Endothelial cell of umbilical vein (primary cell): ENCODE results near the gene PLEKHG1. TPM values are rescaled to one million over a fixed set of nuclear protein-coding genes. Genes with fewer than 3 reads are reported as not detected.

Experiments
- BruUV-seq: library from RNA; stranded (reverse); fragments of 400-500 nt; replicated peaks from 2 replicates; lab custom pipeline; 2021; lab: Mats Ljungman, UMichigan
- CTCF ChIA-PET: fragments of 300-600, 350-600 bp; sonication (Branson Sonifier 250); formaldehyde crosslinking; loops from one replicate; lab custom pipeline; 2021; ENCODE audit warnings: antibody characterized with exemption, inconsistent platforms; lab: Charles Lee
- POLR2A ChIA-PET: fragments of 300-600, 350-600 bp; sonication (Branson Sonifier 250); formaldehyde crosslinking; loops from one replicate; lab custom pipeline; 2021; ENCODE audit warnings: antibody characterized with exemption, inconsistent platforms; lab: Charles Lee
- DNase-seq: peaks from one replicate; pipeline ENCODE4 v3.0.0-alpha.2; 2011; ENCODE audit warnings: low read depth, low spot score
- FAIRE-seq: peaks from 2 replicates; lab custom pipeline; 2011; peaks lifted over from hg19 to GRCh38; lab: Jason Lieb, UNC
- H2AFZ ChIP-seq: 2 replicates; pipeline ENCODE4 v1.6.0; 2012; ENCODE audit warnings: low read depth, low read length, control low read depth, inconsistent platforms
- H3K27ac ChIP-seq: 2 replicates; pipeline ENCODE4 v1.5.1; 2011; ENCODE audit warnings: low read depth, mild to moderate bottlenecking, control low read depth, low read length, moderate library complexity; ENCODE audit not compliant: insufficient read depth
- H3K27me3 ChIP-seq, 2 experiments: 2 replicates each; pipeline versions ENCODE4 v1.6.0 to v1.6.1; 2011; ENCODE audit warnings: low read length in 2 of 2, mixed read lengths in 1 of 2; ENCODE audit not compliant: control insufficient read depth in 2 of 2, insufficient read depth in 2 of 2
- H3K36me3 ChIP-seq, 2 experiments: 2 replicates in 1 of 2; 3 replicates in 1 of 2; pipeline ENCODE4 v1.5.1; 2011; ENCODE audit warnings: low read length in 2 of 2, mild to moderate bottlenecking in 1 of 2, moderate library complexity in 1 of 2; ENCODE audit not compliant: control insufficient read depth in 2 of 2, insufficient read depth in 2 of 2; ENCODE audit errors: extremely low read depth in 1 of 2
- H3K4me1 ChIP-seq: 3 replicates; pipeline ENCODE4 v1.5.1; 2011; ENCODE audit warnings: mild to moderate bottlenecking, low read length; ENCODE audit not compliant: control insufficient read depth, insufficient read depth; ENCODE audit errors: extremely low read depth
- H3K4me2 ChIP-seq: 2 replicates; pipeline ENCODE4 v1.6.1; 2011; ENCODE audit warnings: low read length, control low read depth, mixed read lengths; ENCODE audit not compliant: insufficient read depth
- H3K4me3 ChIP-seq, 3 experiments: fragments of 200-600 bp in 1 of 3; sonication (generic), shearing (Covaris generic) in 1 of 3; replicated peaks in 1 of 3; 2 replicates each; pipeline ENCODE4 v1.5.1; 2011 to 2016; ENCODE audit warnings: control low read depth in 3 of 3, low read length in 3 of 3, mild to moderate bottlenecking in 2 of 3, inconsistent platforms in 1 of 3, low read depth in 1 of 3, moderate library complexity in 1 of 3; ENCODE audit not compliant: insufficient read depth in 1 of 3
- H3K79me2 ChIP-seq: 2 replicates; pipeline ENCODE4 v1.6.0; 2012; ENCODE audit warnings: low read length, inconsistent platforms; ENCODE audit not compliant: control insufficient read depth, insufficient read depth
- H3K9ac ChIP-seq: replicated peaks from 2 replicates; pipeline ENCODE3; 2011; ENCODE audit warnings: low read length, control low read depth; ENCODE audit not compliant: insufficient read depth; ENCODE audit errors: extremely low read depth
- H3K9me1 ChIP-seq: replicated peaks from 3 replicates; pipeline ENCODE4 v1.6.0; 2011; ENCODE audit warnings: mild to moderate bottlenecking, low read length; ENCODE audit not compliant: control insufficient read depth, insufficient read depth; ENCODE audit errors: extremely low read depth
- H3K9me3 ChIP-seq: replicated peaks from 2 replicates; pipeline ENCODE4 v1.5.1; 2012; ENCODE audit warnings: low read length, inconsistent platforms; ENCODE audit not compliant: control insufficient read depth, insufficient read depth
- H4K20me1 ChIP-seq: replicated peaks from 2 replicates; pipeline ENCODE3; 2011; ENCODE audit warnings: mild to moderate bottlenecking, low read length; ENCODE audit not compliant: control insufficient read depth, insufficient read depth; ENCODE audit errors: extremely low read depth
- EZH2 ChIP-seq: IDR thresholded peaks from 2 replicates; pipeline ENCODE4 v1.6.1; 2012; ENCODE audit warnings: borderline replicate concordance, low read depth, mild to moderate bottlenecking, moderate library complexity, low read length, inconsistent platforms; ENCODE audit not compliant: severe bottlenecking
- FOS ChIP-seq: IDR thresholded peaks from 2 replicates; pipeline ENCODE4 v1.6.1; 2011; ENCODE audit warnings: mild to moderate bottlenecking, low read length, moderate library complexity, borderline replicate concordance; ENCODE audit not compliant: insufficient read depth
- GATA2 ChIP-seq: IDR thresholded peaks from 2 replicates; pipeline ENCODE4 v1.7.0; 2011; ENCODE audit warnings: low read depth, mild to moderate bottlenecking, moderate library complexity, mixed read lengths, low read length; ENCODE audit not compliant: insufficient read length, insufficient read depth
- JUN ChIP-seq: IDR thresholded peaks from 2 replicates; pipeline ENCODE4 v1.6.1; 2011; ENCODE audit warnings: borderline replicate concordance, low read depth; ENCODE audit not compliant: insufficient read length, insufficient read depth
- MYC ChIP-seq: IDR thresholded peaks from one replicate; pipeline ENCODE4 v1.6.1; 2011; ENCODE audit warnings: mild to moderate bottlenecking, low read depth, low read length
- POLR2A ChIP-seq: IDR thresholded peaks from 2 replicates; pipeline ENCODE4 v1.6.1; 2012; ENCODE audit warnings: low read depth, mild to moderate bottlenecking, control low read depth, low read length
- POLR2AphosphoS5 ChIP-seq: IDR thresholded peaks from 2 replicates; pipeline ENCODE4 v1.6.1; 2012; ENCODE audit warnings: low read depth, mild to moderate bottlenecking, control low read depth, low read length, moderate library complexity; ENCODE audit not compliant: insufficient read depth
- dilution Hi-C: fragments of 300-500 bp; cut with MboI; formaldehyde crosslinking; loops from one replicate; pipeline ENCODE4 v1.15.0; 2019; ENCODE audit warnings: low sequenced_read_pairs; ENCODE audit not compliant: extremely low pct_ligation_motif_present
- intact Hi-C: fragments of 100-400 bp; cut with micrococcal nuclease; formaldehyde crosslinking; loops from one replicate; pipeline ENCODE4 v1.10.0; 2022
- polyA plus RNA-seq, 4 experiments: library from polyadenylated mRNA; depleted of rRNA in 3 of 4; stranded (reverse) in 3 of 4; unstranded in 1 of 4; fragments of >200 nt; gene quantifications; 2 replicates each; pipeline versions ENCODE4 v1.2.1 to v1.2.3, GENCODE V29; 2011 to 2012; ENCODE audit warnings: missing spikeins in 1 of 4
- total RNA-seq: library from RNA; stranded (reverse); gene quantifications from 2 replicates; pipeline ENCODE4 v1.2.3, GENCODE V29; 2021
- TF ChIP-seq, protein P1 (sequence below): IDR thresholded peaks from 2 replicates; pipeline ENCODE4 v1.6.1; 2011; ENCODE audit not compliant: insufficient read depth, insufficient read length
- TF ChIP-seq, protein P2 (sequence below), 2 donors: IDR thresholded peaks; 1 replicate in 1 of 2; 2 replicates in 1 of 2; pipeline ENCODE4 v1.5.1; 2011; ENCODE audit warnings: low read length in 2 of 2, mild to moderate bottlenecking in 2 of 2, moderate library complexity in 2 of 2, control low read depth in 1 of 2, inconsistent platforms in 1 of 2, low read depth in 1 of 2; ENCODE audit not compliant: insufficient read depth in 1 of 2; ENCODE audit errors: extremely low read depth in 1 of 2

PLEKHG1 gene
- total and polyA plus RNA-seq, 2 donors (not counting 3 experiments of a cell fraction or from before 2014, with no cell fraction given) = 8.8 to 62.5 TPM

DNA sequence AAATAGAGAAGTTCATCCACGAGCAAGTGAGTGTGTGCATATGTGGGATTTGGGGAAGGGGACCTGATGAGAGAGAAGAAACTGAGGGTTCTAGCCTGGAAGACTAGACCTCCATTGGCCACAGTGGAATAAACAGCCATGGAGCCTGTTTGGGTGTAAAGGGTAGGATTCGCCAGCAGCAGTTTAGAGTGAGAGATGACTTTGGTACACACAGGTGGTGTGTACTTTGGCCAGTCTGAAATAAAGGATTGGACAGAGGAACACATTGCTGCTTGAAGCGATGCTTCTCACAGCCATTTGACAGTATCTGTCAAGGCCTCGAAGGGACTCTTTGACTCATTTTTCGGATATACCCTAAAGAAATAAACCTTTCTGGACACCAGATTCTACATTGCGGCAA, 29.2 kb downstream of the PLEKHG1 start:
- BruUV-seq = no TSS peak

DNA sequence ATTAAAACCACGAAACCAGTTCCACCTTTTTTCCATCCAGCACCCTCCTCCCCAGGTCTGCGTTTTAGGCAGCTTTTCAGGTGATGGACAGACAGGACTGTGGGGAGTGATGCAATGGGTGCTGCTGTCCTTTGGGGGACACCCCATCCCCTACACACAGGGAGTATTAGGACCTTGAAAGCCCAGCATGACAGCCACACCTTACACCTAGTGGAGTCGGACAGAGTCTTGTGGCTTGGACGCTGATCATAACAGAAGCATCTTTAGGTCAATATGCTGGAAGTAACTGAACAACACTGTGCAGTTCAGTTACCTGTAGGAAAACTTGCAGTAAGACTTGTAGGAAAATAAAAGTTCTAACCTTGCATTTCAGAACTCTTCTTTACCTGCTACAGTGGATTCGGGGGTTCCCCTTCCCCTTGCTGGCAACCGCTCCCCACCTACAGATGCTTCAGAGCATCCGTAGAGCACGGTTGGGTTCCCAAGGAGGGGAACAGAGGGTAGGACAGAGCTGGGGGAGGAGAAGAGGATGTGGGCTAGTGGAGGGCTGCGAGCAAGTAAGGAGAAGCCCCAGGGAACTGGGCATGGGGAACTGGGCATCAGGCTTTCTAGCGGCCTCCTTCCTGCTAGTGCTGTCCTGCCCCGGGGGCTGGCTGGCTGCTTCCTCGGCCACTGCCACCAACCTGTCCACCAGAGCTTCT, 31.7 kb downstream of the PLEKHG1 start:
- H3K27me3 ChIP-seq = no peaks in the 10 kb centered on the region
- TF ChIP-seq, protein P1, sequence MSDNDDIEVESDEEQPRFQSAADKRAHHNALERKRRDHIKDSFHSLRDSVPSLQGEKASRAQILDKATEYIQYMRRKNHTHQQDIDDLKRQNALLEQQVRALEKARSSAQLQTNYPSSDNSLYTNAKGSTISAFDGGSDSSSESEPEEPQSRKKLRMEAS = no peak
- TF ChIP-seq, protein P2, sequence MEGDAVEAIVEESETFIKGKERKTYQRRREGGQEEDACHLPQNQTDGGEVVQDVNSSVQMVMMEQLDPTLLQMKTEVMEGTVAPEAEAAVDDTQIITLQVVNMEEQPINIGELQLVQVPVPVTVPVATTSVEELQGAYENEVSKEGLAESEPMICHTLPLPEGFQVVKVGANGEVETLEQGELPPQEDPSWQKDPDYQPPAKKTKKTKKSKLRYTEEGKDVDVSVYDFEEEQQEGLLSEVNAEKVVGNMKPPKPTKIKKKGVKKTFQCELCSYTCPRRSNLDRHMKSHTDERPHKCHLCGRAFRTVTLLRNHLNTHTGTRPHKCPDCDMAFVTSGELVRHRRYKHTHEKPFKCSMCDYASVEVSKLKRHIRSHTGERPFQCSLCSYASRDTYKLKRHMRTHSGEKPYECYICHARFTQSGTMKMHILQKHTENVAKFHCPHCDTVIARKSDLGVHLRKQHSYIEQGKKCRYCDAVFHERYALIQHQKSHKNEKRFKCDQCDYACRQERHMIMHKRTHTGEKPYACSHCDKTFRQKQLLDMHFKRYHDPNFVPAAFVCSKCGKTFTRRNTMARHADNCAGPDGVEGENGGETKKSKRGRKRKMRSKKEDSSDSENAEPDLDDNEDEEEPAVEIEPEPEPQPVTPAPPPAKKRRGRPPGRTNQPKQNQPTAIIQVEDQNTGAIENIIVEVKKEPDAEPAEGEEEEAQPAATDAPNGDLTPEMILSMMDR (IDR thresholded peaks at IDR 0.05; ENCODE audit: extremely low read depth in 1 of 2, insufficient read depth in 1 of 2, low read depth in 1 of 2, low read length in 2 of 2) = no peak
- TF ChIP-seq MYC (no peak), POLR2A (no peak), EZH2 (no peak), POLR2AphosphoS5 (no peak), JUN (no peak), GATA2 (no peak), FOS (no peak)
- H4K20me1 ChIP-seq = no peaks in the 10 kb centered on the region
- dilution Hi-C loops (no loop called here), intact Hi-C loops (no loop called here)
- no peaks in the 10 kb centered on the region for H3K9me1 ChIP-seq
- no peaks in the 10 kb centered on the region for H3K9me3 ChIP-seq
- ChIA-PET POLR2A (no interaction called here), CTCF (interaction anchor here (0.8 to 1.3 kb wide), 2 partner anchors 12 to 30 kb away, joined by 3 read pairs; no protein-coding TSS in a partner anchor)
- H3K9ac ChIP-seq = no peak overlapping the region
- no peak overlapping the region for H2AFZ ChIP-seq
- no peak overlapping the region for H3K4me2 ChIP-seq
- DNase-seq (no peak), FAIRE-seq (no peak)
- peaks cover 10% of the 10 kb centered on the region for H3K4me1 ChIP-seq
- no peaks in the 10 kb centered on the region for H3K36me3 ChIP-seq
- H3K27ac ChIP-seq = no peak overlapping the region
- no peak overlapping the region for H3K4me3 ChIP-seq
- no TSS peak for BruUV-seq
- H3K79me2 ChIP-seq = no peaks in the 10 kb centered on the region

More for the DNA sequence above, 29.2 kb downstream of the PLEKHG1 start:
- dilution Hi-C loops (no loop called here), intact Hi-C loops (no loop called here)
- no peak for FAIRE-seq
- H4K20me1 ChIP-seq = no peaks in the 10 kb centered on the region
- DNase-seq = no peak
- no peaks in the 10 kb centered on the region for H3K36me3 ChIP-seq
- H3K9me1 ChIP-seq = no peaks in the 10 kb centered on the region
- no peak for TF ChIP-seq GATA2
- no peak for TF ChIP-seq POLR2AphosphoS5
- no peak for TF ChIP-seq JUN
- TF ChIP-seq POLR2A = no peak
- no peak for TF ChIP-seq FOS
- no peaks in the 10 kb centered on the region for H3K79me2 ChIP-seq
- H3K4me1 ChIP-seq = peaks cover 10% of the 10 kb centered on the region
- no peak overlapping the region for H3K4me2 ChIP-seq
- H3K9ac ChIP-seq = no peak overlapping the region
- ChIA-PET CTCF (no interaction called here), POLR2A (no interaction called here)
- no peaks in the 10 kb centered on the region for H3K9me3 ChIP-seq
- no peaks in the 10 kb centered on the region for H3K27me3 ChIP-seq
- H3K27ac ChIP-seq = no peak overlapping the region
- H3K4me3 ChIP-seq = no peak overlapping the region
- H2AFZ ChIP-seq = no peak overlapping the region
